GM18861 (cell line): Measurements from ENCODE around the gene ARHGAP42.

Experiments
- ATAC-seq: cut with Tn5 transposase; IDR thresholded peaks from one replicate; pipeline ENCODE4 v1.9.1; 2021; ENCODE audit not compliant: unreplicated experiment

Gene ARHGAP42

DNA sequence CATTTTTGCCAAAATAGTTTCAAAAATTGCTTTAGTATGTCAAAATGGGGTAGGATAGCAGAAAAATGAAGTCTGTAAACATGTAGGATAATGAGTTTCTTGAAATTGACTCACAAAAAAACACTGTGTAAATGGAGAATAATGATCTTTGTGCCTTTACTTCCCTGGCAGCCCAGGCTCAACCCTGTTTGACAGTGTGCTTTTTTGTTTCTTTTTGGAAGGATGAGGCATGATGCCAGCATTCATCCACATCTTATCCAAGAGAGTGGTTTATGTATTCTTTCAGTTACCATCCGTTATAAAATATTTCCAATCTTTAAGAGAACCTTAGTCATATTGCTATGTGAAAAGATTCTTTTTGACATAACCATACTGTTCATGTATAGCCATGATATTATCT, 70.6 kb downstream of the ARHGAP42 start:
- ATAC-seq = no peak

DNA sequence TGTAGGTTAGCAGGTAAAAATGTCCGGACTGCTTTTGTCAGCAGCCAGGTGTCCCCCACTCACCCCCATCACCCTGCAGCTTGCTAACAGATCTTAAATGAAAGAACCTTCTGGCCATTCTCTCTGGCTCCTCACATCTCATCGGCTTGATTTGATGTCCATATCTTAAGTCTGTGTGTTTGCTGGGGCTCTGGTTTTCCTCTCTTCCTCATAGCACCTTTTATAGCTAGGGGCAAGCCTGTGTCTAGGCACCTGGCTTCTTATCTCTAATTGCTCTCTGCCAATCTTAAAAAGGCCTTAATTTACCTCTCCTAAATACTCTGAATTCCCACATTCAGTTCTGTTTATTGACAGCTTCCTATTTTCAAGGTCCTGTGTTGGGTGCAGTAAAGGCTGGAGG, 72.0 kb downstream of the ARHGAP42 start:
- no peak for ATAC-seq

- ATAC-seq = no peak
Observed at GRCh38 chr11:100759856-100760255, 72.8 kb downstream of the ARHGAP42 start.

- ATAC-seq = no peak
Observed at GRCh38 chr11:100760744-100761143, 73.7 kb downstream of the ARHGAP42 start.

- ATAC-seq = no peak
Observed at GRCh38 chr11:100761841-100762240, 74.8 kb downstream of the ARHGAP42 start.

GRCh38 chr11:100766764-100767163, 79.7 kb downstream of the ARHGAP42 start:
- ATAC-seq = no peak

GRCh38 chr11:100769165-100769564, 82.1 kb downstream of the ARHGAP42 start:
- no peak for ATAC-seq

DNA sequence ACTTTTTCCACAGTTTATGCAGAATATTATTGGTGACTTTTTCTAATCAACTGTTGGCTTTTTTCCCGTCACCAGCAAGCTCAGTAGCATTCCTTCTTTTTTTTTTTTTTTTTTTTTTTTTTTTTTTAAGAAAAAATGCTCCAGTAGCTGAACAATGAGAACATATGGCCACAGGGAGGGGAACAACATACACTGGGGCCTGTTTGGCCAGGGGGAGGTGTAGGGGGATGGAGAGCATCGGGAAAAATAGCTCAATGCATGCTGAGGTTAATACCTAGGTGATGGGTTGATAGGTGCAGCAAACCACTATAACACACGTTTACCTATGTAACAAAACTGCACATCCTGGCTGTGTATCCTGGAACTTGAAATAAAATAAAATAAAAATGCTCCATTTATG, 82.5 kb downstream of the ARHGAP42 start:
- no peak for ATAC-seq

GRCh38 chr11:100774132-100774531, 87.0 kb downstream of the ARHGAP42 start:
- no peak for ATAC-seq

- no peak for ATAC-seq
Observed at GRCh38 chr11:100774859-100775258, 87.8 kb downstream of the ARHGAP42 start.

DNA sequence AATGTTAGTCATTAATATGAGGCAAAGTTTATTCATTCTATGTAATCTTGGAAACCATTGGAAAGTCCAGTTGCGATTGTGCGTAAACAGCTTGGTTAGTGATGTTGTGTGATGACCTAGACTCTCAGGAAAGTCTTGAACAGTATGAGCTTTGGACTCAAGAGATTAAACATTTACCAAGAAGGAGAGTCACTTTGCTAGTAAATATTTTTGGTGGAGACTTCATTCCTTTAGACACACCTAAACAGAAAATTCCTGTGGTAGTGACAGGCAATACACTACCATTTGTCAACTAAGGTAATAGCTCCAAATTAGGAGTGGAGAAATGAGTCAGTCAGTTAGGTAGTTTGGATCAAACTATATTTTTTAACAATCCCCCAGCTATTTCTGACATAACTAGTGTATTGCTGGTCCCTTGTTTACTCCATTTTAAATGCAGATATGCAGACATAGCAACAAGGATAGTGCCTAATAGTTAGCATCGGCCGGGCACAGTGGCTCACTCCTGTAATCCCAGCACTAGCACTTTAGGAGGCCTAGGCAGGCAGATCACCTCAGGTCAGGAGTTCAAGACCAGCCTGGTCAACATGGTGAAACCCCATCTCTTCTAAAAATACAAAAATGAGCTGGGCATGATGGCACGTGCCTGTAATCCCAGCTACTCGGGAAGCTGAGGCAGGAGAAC, 89.3 kb downstream of the ARHGAP42 start:
- ATAC-seq = no peak

GRCh38 chr11:100777103-100777502, 90.0 kb downstream of the ARHGAP42 start:
- no peak for ATAC-seq

DNA sequence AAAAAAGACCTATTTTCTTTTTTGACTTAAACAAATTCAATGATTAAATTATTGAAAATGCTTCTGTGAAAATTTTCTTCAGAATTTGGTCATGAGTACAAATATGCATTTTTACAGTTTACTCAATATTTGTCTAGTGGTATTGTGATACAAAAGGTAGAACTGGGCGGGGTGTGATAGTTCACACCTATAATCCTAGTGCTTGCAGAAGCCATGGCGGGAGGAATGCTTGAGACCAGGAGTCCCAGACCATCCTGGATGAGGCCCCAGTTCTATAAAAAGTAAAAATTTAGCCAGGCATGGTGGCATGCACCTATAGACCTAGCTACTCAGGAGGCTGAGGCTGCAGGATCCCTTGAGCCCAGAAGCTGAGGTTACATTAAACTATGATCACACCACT, 90.6 kb downstream of the ARHGAP42 start:
- no peak for ATAC-seq

DNA sequence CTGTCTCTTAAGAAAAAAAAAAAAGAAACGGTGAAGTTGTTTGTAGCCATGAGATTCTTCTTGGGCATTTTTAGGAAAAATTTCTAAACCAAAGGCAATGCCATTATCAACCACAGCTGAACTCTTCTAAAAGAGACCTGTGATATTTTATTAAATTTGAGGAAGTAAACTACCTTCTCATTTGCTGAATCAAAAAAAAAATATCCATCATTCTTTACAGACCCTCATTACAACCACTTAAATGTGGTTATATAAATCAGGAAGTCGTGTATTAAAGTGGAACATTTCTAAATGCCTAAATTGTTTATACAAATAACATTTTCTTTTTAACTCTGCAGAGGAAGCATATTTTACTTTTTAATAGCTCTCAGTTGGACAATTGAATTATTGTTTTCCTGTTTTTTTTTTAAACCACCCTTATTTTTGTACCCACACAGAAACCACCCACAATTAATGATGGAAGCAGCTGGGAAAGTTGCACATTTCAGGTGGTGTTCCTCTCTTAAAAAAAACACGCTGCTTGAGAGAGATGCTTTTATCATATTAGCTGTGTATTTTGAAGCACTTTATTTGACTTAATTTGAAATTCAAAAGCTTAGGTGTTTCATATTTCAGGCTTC, 91.2 kb downstream of the ARHGAP42 start:
- ATAC-seq = no peak

GRCh38 chr11:100780470-100780869, 93.4 kb downstream of the ARHGAP42 start:
- ATAC-seq = no peak

GRCh38 chr11:100785148-100785983, 98.3 kb downstream of the ARHGAP42 start:
- ATAC-seq = no peak

DNA sequence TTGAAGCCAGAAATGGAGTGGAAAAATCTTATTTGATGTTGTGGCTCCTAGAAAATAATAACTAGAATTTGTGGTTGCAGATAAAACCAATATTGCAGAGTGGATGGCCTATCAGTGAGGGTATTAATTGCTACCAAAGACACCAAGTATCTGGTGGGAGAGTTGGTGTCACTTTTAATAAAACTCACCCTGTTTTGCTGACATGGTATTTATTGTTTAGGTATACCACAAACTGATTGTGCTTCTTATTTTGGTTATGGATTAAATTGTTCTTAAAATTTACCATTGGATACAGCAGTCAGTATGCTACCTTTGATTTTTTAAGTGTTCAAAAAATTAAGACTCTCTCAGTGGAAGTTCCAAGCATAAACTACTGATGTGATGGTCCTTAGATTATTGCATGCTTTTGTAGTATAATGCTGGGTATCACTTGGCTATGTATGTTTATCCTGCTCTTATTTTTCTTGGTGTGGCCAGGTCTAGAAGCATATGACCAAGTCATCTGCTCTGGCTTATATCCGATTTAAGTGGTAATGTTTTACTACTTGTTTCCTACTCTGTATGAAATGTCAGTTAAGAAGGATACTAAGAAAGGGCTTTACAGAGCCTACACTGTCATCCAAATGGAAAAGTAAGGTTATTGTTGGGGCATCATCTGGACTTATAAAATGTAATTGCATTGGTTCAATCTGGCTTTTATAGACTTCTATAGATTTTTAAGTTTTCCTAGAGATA, 101.6 kb downstream of the ARHGAP42 start:
- ATAC-seq = no peak

DNA sequence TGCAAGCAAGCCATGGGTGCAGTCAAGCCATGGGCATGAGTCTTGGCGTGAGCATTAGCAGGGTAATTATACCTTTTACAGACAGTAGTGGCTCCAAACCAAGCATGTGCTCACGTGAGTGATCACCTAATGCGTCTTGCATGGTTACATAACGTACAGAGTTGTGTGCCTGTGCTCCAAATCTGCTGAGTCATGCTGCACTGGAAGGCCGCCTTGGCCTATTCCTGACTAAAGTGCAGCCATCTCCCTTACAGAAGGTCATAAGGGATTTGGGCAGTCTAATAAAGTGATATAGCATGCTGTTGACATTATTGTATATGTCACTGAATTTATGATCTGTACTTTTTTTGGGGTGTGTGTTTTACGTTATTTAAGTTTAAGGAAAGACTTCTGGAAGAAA, 102.4 kb downstream of the ARHGAP42 start:
- no peak for ATAC-seq

- no peak for ATAC-seq
Observed at GRCh38 chr11:100790073-100790472, 103.0 kb downstream of the ARHGAP42 start.

- no peak for ATAC-seq
Observed at GRCh38 chr11:100791103-100791502, 104.0 kb downstream of the ARHGAP42 start.

DNA sequence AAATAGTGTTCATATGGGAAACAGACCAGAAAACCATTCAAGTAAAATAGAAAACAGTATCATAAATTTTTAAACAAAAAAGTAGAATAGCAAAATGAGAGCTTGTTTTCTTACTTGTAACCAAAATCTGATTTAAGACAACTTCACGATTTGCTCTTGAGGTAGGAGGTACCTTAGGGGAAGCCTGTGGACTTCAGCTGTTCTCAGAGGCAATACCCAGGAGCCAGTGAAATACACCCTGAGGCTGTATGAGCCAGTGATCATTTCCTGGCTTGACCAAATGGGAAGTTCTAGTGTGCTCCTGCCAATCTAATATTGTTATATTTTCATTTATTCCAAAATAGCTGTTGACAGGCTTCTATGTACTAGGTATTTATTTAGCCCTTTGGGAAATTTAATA, 104.8 kb downstream of the ARHGAP42 start:
- no peak for ATAC-seq
